Measurements from ENCODE around the gene PARD3B.

The PARD3B gene

DNA sequence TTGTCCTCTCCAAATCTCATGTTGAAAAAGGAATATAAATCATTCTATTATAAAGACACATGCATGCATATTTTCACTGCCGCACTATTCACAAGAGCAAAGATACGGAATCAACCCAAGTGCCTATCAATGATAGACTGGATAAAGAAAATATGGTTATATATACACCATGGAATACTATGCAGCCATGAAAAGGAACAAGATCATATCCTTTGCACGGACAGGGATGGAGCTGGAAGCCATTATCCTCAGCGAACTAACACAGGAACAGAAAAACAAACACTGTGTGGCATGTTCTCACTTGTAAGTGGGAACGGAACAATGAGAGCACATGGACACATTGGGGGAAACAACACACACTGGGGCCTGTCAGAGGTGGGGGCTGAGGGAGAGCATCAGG is 28.1 kb upstream of the PARD3B start:
- ChIA-PET CTCF (no interaction called here), POLR2A (no interaction called here)
- no peak for TF ChIP-seq FOXK2 (IDR thresholded peaks at IDR 0.05)
- no peak for TF ChIP-seq LEF1 (IDR thresholded peaks at IDR 0.05; ENCODE audit: borderline replicate concordance)
- no peak for TF ChIP-seq FOXA1 (IDR thresholded peaks at IDR 0.05)
- no peak for TF ChIP-seq ELF4 (IDR thresholded peaks at IDR 0.05)
- TF ChIP-seq ZNF384 (IDR thresholded peaks at IDR 0.05) = no peak
- TF ChIP-seq NFRKB (IDR thresholded peaks at IDR 0.05) = no peak
- no peak for TF ChIP-seq L3MBTL2 (conservative IDR thresholded peaks at IDR 0.05)
- no peak for TF ChIP-seq SP1 (IDR thresholded peaks at IDR 0.05)
- TF ChIP-seq ARNT (IDR thresholded peaks at IDR 0.05) = no peak
- no peak for DNase-seq (ENCODE audit: extremely low spot score)

GRCh38 chr2:204529795-204530463 is 15.3 kb upstream of the PARD3B start:
- ChIA-PET CTCF (interaction anchor here (0.6 kb wide), 1 partner anchor 268 kb away, joined by 4 read pairs; no protein-coding TSS in a partner anchor), POLR2A (no interaction called here)
- DNase-seq (ENCODE audit: extremely low spot score) = no peak
- TF ChIP-seq NFRKB (IDR thresholded peaks at IDR 0.05) = no peak
- no peak for TF ChIP-seq SP1 (IDR thresholded peaks at IDR 0.05)
- TF ChIP-seq ARNT (IDR thresholded peaks at IDR 0.05) = no peak
- TF ChIP-seq HDGF (IDR thresholded peaks at IDR 0.05; ENCODE audit: borderline replicate concordance) = no peak
- no peak for TF ChIP-seq L3MBTL2 (conservative IDR thresholded peaks at IDR 0.05)
- no peak for TF ChIP-seq SUZ12 (IDR thresholded peaks at IDR 0.05)
- no peak for TF ChIP-seq LEF1 (IDR thresholded peaks at IDR 0.05; ENCODE audit: borderline replicate concordance)
- no peak for TF ChIP-seq FOXM1 (IDR thresholded peaks at IDR 0.05; ENCODE audit: borderline replicate concordance)
- TF ChIP-seq ELF4 (IDR thresholded peaks at IDR 0.05) = no peak
- TF ChIP-seq CTBP1 (IDR thresholded peaks at IDR 0.05; ENCODE audit: borderline replicate concordance) = no peak
- no peak for TF ChIP-seq FOXA1 (IDR thresholded peaks at IDR 0.05)
- TF ChIP-seq PKNOX1 (IDR thresholded peaks at IDR 0.05) = no peak
- no peak for TF ChIP-seq TARDBP (IDR thresholded peaks at IDR 0.05)

- DNase-seq (ENCODE audit: extremely low spot score) = no peak
- TF ChIP-seq FOXA1 (IDR thresholded peaks at IDR 0.05) (no peak), L3MBTL2 (conservative IDR thresholded peaks at IDR 0.05) (no peak), BHLHE40 (IDR thresholded peaks at IDR 0.05; ENCODE audit: borderline replicate concordance) (no peak), ZNF384 (IDR thresholded peaks at IDR 0.05) (no peak), LEF1 (IDR thresholded peaks at IDR 0.05; ENCODE audit: borderline replicate concordance) (no peak)
- CTCF ChIA-PET = interaction anchor here (0.6 kb wide), 1 partner anchor 269 kb away, joined by 4 read pairs; no protein-coding TSS in a partner anchor
- POLR2A ChIA-PET = no interaction called here
These were observed 14.8 kb upstream of the PARD3B start for GRCh38 chr2:204530464-204530805.

DNA sequence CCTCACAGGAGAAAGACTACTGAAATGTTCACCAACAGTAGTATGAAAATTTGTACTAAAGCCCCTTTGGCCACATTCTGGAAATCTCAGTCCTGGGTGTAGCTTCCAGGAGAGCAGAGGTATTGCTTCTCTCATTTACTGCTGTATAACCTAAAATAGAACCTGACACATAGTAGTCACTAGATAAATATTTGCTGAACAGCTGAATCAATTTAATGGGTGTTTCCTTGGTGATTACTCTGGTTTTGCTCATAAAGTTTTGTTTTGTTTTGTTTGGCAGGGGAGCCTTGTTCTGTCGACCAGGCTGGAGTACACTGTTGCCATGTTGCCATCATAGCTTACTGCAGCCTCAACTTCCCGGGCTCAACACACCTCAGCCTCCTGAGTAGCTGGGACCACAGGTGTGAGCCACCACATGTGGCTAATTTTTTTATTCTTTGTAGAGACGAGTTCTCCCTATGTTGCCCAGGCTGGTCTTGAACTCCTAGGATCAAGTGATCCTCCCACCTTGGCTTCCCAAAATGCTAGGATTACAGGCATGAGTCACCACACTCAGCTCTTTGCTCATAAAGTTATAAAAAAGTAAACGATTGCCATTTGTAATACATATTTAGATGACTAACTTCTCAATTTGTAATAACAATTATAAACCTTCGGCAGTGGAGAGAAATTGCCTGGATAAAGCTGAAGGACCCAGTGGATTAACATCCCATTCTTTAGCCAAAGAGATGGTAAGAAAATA is 11.5 kb upstream of the PARD3B start:
- POLR2A ChIA-PET = no interaction called here
- TF ChIP-seq ARNT (IDR thresholded peaks at IDR 0.05) = no peak
- no peak for TF ChIP-seq FOXA1 (IDR thresholded peaks at IDR 0.05)
- TF ChIP-seq NFRKB (IDR thresholded peaks at IDR 0.05) = no peak
- no peak for TF ChIP-seq ELF4 (IDR thresholded peaks at IDR 0.05)
- TF ChIP-seq TARDBP (IDR thresholded peaks at IDR 0.05) = no peak
- TF ChIP-seq SP1 (IDR thresholded peaks at IDR 0.05) = no peak
- no peak for TF ChIP-seq FOXK2 (IDR thresholded peaks at IDR 0.05)
- no peak for TF ChIP-seq BHLHE40 (IDR thresholded peaks at IDR 0.05; ENCODE audit: borderline replicate concordance)
- TF ChIP-seq HDGF (IDR thresholded peaks at IDR 0.05; ENCODE audit: borderline replicate concordance) = no peak
- no peak for TF ChIP-seq SUZ12 (IDR thresholded peaks at IDR 0.05)
- no peak for TF ChIP-seq LEF1 (IDR thresholded peaks at IDR 0.05; ENCODE audit: borderline replicate concordance)
- no peak for TF ChIP-seq CTBP1 (IDR thresholded peaks at IDR 0.05; ENCODE audit: borderline replicate concordance)
- TF ChIP-seq PKNOX1 (IDR thresholded peaks at IDR 0.05) = no peak
- TF ChIP-seq ZNF384 (IDR thresholded peaks at IDR 0.05) = no peak
- TF ChIP-seq L3MBTL2 (conservative IDR thresholded peaks at IDR 0.05) = no peak
- DNase-seq (ENCODE audit: extremely low spot score) = no peak
- CTCF ChIA-PET = interaction anchor here (1.3 kb wide), 1 partner anchor 11 kb away, joined by 3 read pairs; the partner anchor contains the start of gene PARD3B

DNA sequence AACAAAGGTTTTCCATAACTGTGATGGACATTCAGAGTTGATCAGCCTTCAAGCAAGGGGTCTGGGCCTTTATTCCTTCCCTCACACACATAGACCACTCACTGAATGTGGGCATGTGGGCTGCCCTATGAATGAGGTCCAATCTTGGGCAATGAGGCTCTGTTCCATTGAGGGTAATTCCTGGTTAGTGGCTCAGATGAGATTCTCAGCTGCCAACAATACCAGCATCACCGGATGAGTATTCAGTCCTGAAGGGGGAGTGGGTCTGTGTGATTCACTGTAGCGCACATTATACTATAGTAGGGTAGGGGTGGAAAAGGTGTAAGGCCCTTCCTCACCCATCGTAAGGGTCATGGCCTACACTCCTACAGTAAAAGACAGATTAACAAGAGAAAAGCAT is 9.9 kb upstream of the PARD3B start:
- CTCF ChIA-PET = no interaction called here
- no peak for DNase-seq (ENCODE audit: extremely low spot score)
- POLR2A ChIA-PET = no interaction called here
- no peak for TF ChIP-seq ZNF384 (IDR thresholded peaks at IDR 0.05)
- no peak for TF ChIP-seq FOXA1 (IDR thresholded peaks at IDR 0.05)
- no peak for TF ChIP-seq FOXK2 (IDR thresholded peaks at IDR 0.05)
- TF ChIP-seq BHLHE40 (IDR thresholded peaks at IDR 0.05; ENCODE audit: borderline replicate concordance) = no peak
- no peak for TF ChIP-seq ELF4 (IDR thresholded peaks at IDR 0.05)
- no peak for TF ChIP-seq LEF1 (IDR thresholded peaks at IDR 0.05; ENCODE audit: borderline replicate concordance)
- no peak for TF ChIP-seq L3MBTL2 (conservative IDR thresholded peaks at IDR 0.05)
- TF ChIP-seq NFRKB (IDR thresholded peaks at IDR 0.05) = no peak
- no peak for TF ChIP-seq HDGF (IDR thresholded peaks at IDR 0.05; ENCODE audit: borderline replicate concordance)
- TF ChIP-seq ARNT (IDR thresholded peaks at IDR 0.05) = no peak
- TF ChIP-seq SP1 (IDR thresholded peaks at IDR 0.05) = no peak
- no peak for TF ChIP-seq SUZ12 (IDR thresholded peaks at IDR 0.05)
- TF ChIP-seq FOXM1 (IDR thresholded peaks at IDR 0.05; ENCODE audit: borderline replicate concordance) = no peak
- no peak for TF ChIP-seq PKNOX1 (IDR thresholded peaks at IDR 0.05)
- no peak for TF ChIP-seq CTBP1 (IDR thresholded peaks at IDR 0.05; ENCODE audit: borderline replicate concordance)

GRCh38 chr2:204535764-204536163 is 9.5 kb upstream of the PARD3B start:
- ChIA-PET POLR2A (no interaction called here), CTCF (interaction anchor here (0.6 kb wide), 1 partner anchor 713 kb away, joined by 4 read pairs; no protein-coding TSS in a partner anchor)
- DNase-seq (ENCODE audit: extremely low spot score) = no peak
- TF ChIP-seq ELF4 (IDR thresholded peaks at IDR 0.05) = no peak
- TF ChIP-seq HDGF (IDR thresholded peaks at IDR 0.05; ENCODE audit: borderline replicate concordance) = no peak
- no peak for TF ChIP-seq FOXA1 (IDR thresholded peaks at IDR 0.05)
- no peak for TF ChIP-seq FOXM1 (IDR thresholded peaks at IDR 0.05; ENCODE audit: borderline replicate concordance)
- no peak for TF ChIP-seq ZNF384 (IDR thresholded peaks at IDR 0.05)
- TF ChIP-seq NFRKB (IDR thresholded peaks at IDR 0.05) = no peak
- TF ChIP-seq TARDBP (IDR thresholded peaks at IDR 0.05) = no peak
- no peak for TF ChIP-seq PKNOX1 (IDR thresholded peaks at IDR 0.05)
- no peak for TF ChIP-seq LEF1 (IDR thresholded peaks at IDR 0.05; ENCODE audit: borderline replicate concordance)
- TF ChIP-seq FOXK2 (IDR thresholded peaks at IDR 0.05) = no peak
- TF ChIP-seq BHLHE40 (IDR thresholded peaks at IDR 0.05; ENCODE audit: borderline replicate concordance) = no peak
- no peak for TF ChIP-seq L3MBTL2 (conservative IDR thresholded peaks at IDR 0.05)
- TF ChIP-seq ARNT (IDR thresholded peaks at IDR 0.05) = no peak
- TF ChIP-seq CTBP1 (IDR thresholded peaks at IDR 0.05; ENCODE audit: borderline replicate concordance) = no peak
- no peak for TF ChIP-seq SP1 (IDR thresholded peaks at IDR 0.05)
